NCI-H510A (cell line): ENCODE data around the gene PRLR.

Source experiments
- DNase-seq: peaks from one replicate; lab custom pipeline; 2025; lab: John Stamatoyannopoulos, UW

PRLR gene

DNA sequence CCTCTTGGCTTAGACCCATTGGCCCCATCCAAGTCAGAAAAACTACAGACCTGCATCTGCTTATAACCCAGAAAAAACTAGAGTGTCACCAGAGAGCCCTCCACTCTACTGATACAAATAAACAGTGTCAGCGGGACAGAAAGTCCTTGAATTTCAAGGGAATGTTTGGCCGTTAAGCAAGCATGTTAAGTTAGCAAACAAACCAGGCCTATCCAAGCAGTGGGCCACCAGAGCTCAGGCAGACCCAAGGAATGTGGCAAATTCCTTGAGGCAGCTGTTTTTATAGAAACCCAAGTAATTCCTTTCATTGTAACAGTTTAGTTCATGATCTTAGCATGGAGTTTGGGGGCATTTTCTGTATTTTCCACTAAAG, 70.9 kb downstream of the PRLR start:
- DNase-seq: no peak

DNA sequence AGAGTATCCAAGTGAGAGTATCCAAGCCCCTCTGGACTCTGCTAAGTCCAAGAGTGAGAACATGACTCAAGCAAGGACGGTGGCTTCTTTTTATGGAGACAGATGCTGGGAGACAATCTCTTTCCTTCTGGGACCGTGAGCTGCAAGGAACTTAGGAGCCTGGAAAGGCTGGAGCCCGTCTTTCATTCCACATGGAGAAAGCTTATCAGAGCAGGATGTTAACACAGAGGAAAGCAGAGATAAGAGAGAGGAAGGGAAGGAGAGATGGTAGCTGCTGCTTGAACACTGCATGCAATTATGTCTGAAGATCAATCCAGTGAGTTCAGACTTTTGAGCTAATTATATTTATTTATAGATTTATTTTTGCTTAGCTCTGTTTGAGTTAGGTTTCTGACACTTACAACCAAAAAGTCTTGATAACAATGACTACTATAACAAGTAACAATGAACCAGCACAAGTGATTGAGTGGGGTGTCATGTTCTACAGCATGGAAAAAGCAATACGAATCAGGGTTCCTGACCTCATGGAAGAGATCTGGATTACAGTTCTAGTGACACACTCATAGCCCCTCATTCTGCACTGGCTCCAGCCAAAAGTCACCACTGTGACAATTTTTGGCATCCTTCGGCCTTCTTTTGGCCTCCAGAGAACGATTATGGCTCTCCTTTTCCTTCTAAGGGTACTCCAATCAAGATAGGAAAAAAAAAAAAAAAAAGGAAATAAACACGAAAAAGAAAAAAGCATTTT, 71.5 kb downstream of the PRLR start:
- no peak for DNase-seq

DNA sequence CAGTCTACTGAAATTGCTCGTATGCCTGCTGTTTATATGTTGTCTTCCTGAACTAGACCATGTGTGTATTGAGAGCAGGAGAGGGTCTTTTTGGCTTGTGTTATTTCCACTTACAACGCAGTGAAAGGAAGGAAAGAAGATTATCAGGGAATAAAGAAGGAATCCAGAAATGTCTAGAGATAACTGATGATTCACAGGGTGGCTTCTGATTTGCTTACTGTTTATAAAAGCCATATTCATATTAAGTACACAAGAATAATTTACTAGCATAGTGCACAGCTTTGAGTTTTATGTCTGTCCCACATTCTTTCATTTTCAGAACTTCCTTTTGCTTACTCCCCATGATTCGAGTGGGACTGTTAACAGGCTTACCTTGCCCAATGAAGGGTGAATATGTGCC, 72.1 kb downstream of the PRLR start:
- no peak for DNase-seq

DNA sequence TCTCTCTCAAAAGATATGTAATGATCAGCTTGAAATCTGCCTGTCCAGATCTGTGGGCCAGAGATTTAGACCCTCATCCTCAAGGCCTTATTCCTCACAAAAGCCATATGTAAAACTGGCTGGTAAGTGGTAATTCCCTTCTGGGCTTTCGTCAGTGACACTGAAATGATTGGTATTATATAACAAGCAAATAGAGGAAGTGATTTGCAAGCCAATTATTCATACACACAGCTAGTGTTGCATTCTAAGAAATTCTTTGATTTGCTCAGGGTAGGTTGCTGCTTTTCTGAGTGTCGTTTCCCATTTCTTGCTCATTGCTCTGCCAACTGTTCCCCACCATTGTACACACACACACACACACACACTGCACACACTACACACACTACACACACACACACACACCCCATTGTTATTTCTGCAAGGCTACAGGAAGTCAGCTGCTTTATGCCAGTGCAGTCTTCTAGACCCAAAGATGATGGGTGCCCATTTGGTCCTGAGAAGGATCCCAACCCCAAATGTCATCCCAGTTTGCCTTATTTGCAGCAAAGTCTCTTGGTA, 76.8 kb downstream of the PRLR start:
- no peak for DNase-seq

DNA sequence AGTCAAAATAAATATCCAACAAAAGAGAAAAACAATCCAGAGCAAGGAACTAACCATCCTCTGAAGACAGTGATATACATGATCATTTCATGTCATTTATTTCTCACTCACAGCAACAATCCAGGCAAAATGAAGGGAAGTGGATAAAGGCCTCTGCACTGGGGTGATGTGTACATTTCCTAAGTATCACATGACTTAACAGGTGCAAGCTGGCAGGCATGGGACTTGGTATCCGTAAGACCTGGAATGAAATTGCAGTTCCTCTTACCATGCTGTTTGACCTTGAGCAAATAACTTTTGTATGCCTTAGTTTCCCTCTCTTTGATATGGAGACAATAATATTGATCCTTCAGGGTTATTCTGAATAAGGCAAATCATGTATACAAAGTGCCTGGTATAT, 77.6 kb downstream of the PRLR start:
- no peak for DNase-seq

DNA sequence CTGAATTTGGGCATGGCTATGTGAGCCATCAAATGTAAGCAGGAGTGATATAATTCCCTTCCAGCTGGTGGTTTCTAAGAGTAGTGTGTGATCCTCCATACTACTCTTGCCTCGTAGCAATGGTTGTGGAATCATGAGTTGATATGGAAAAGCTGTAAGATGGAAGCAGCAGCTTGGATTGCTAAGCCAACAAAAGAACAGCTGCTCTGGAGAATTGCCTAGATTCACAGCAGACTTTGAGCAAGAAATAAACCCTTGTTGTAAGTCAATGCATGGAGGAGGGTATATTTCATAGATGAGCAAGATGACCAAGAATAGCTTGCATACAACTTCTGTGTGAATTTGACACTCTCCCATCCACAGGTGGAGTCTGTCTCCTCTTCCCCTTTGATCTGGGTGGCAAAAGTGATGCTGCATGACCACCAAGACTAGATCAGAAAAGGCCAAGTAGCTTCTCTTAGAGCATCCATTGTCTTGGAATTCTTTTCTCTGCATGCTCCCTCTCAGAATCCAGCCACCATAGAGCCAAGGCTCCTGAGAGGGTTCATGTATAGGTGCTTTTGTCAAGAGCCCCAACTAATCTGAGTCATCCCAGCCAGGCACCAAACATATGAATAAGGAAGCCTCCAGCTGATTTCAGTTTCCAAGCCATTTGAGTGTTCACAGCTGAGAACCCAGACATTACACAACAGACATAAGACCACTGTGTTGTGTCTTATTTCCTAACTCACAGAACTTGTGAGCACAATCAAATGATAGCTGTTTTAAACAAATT, 79.0 kb downstream of the PRLR start:
- DNase-seq: no peak

DNA sequence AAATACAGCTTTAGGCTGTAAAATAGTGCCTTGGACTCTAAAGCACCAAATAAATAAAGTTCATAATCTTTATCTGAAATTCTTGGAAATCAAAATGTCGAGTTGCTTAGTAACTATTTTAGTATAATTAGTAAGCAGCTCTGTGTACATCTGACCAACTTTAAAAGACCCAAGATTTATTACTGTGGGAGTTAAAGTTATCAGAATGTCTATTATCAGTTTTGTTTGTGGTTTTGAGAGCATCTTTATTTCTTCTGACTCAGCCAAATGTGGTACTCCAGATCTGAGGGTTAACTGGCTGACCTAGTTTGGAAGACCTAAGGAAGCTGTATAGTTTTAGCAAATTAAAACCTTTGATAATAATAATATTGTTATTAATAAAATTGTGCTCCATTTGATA, 81.2 kb downstream of the PRLR start:
- DNase-seq: no peak

DNA sequence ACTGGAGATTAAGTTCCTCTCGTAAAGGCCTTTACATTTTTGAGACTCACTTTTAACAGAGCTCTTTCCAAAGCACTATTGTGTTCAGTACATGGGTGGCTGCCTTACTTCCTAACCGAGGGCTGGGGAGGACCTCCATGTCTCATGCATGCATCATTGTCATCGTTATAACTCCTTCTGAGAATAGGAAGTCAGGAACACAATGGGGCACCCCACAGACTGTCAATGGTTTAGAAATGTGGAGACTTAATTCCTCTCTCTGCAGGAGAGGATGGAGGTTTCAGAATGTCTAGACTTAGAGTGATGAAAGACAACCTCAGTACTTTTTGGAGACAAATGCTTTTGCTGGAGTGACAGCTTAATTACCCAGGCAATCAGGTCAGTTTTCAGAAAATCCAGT, 83.9 kb downstream of the PRLR start:
- no peak for DNase-seq

DNA sequence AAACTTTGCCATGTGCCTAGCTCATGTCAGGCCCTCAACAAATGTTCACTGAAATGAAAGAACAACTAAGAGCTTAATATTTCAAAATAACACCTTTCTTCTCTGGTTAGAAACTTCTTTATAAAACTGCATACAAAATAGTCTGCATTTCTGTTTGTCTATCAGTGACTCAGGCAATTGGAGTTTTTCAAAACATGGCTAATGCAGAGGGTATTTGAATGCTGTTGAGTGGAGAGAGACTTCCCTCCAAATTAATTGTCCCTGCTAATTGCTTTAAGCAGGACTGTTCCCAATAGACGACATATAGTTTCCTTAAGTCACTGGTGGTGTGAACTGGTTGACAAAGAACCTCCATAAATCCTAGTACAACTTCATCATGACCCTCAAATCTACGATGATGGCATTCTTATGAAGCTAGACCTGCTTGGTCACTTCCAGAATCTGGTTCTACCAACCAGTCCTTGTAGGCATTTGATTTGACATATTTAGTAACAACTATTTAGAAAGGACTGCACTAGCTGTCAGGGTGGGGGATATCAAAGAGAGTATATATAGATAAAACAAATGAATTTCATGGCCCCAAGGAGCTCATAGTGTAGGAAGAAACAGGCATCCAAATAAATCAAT, 84.5 kb downstream of the PRLR start:
- no peak for DNase-seq

DNA sequence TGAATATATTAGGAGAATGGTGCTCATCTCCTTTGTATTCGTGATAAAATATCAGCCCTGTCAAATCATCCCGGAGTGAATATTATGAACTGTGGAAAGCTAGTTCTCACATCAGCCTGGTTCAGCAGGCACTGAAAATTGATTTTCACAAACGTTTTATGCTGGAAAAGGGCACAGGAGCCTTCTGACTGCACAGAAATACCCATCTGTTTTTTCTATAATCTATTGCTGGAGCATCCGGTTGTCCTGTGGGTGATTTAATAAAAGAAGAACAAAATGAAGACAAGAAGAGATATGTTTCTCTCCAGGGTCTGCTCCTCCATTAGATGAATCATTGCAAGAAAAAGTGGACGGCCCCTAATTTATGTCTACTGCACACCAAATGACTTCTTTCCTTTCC, 85.3 kb downstream of the PRLR start:
- DNase-seq: no peak

DNA sequence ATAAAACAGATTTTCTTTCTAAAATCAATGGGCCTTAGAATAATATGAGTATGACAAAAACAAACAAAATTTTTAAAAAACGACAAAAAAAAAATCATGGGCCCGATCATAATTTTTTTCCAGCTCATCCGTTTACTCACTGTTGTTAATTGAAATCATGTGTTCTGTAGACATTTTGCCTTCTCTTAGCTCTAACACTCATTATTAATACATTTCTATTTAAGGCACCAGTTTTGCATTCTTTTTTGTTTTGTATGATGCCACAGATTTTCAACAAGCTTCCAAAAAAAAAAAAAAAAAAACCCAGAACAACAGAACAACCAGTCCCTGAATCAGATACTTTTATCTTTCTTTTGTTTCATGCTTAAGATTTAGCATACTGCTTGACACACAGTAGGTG, 86.4 kb downstream of the PRLR start:
- DNase-seq: no peak

DNA sequence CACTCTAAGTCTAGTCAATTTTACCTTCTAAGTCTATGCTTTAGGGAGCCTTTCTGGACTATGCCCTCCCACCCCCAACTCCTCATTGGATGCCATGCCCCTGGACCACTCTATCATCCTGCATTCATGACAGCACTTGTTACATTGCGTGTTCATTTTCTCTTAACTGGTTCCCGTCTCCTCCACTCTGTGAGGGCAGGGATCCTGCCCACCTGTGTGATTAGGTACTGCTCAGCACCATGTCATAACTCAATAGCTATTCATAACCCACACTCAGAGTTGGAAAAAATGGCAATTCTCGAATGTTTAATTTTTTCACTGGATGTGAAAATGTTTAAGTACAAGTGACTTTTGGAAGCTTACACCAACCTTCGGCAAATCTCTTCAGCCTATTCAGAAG, 88.5 kb downstream of the PRLR start:
- DNase-seq: no peak

DNA sequence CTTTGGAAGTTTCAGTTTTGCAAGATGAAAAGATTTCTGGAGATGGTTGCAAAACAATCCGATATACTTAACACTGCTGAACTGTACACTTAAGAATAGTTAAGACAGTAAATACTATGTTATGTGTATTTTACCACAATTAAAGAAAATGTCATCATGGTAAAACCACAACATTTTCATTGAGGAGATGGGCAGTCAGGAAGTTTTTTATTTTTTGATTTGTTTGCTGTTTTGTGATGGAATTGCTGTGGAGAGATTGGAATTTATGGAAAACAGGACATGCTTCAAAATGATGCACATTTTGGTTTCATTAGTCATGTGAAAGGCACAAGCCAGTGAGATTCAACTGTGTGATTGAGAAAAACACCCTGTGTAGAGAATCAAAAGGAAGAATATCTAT, 92.1 kb downstream of the PRLR start:
- no peak for DNase-seq

DNA sequence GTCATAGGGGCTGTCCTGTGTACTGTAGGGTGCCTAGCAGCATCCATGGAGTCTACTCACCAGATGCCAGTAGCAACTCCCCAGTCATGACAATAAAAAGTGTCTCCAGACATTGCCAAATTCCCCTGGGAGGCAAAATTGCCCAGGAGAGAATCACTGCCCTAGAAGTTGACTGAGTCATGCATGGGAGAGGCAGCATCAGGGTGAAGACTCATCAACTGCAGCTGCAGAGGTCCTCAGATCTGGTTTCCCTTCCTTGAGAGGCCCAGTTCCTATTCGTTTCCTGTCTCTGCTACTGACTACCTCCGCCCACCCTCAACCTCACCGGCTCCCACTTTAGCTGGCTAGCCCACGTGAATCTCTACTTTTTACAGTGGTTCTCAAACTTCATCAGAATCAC, 93.9 kb downstream of the PRLR start:
- no peak for DNase-seq

DNA sequence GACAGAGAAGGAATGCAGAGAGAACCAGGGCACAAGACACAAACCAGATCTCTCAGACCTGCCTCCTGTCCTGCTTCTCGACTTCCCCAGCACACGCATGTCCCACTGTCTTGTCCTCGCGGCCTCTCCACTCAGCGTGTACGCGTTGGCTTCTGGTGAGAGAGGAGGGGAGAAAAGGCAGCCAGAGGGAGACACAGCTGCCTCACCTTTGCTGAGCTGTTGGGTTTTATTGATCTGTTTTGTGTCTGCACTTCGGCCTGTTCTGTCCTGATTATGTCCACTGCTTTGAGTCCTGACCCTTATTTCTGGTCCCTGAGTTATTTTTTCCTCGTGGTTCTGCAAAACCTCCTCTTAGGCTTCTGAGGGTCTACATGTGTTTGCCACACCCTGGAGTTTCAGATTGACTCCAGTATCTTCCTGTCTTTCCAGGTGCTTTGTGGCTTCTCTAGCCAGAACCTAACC, 95.0 kb downstream of the PRLR start:
- no peak for DNase-seq

DNA sequence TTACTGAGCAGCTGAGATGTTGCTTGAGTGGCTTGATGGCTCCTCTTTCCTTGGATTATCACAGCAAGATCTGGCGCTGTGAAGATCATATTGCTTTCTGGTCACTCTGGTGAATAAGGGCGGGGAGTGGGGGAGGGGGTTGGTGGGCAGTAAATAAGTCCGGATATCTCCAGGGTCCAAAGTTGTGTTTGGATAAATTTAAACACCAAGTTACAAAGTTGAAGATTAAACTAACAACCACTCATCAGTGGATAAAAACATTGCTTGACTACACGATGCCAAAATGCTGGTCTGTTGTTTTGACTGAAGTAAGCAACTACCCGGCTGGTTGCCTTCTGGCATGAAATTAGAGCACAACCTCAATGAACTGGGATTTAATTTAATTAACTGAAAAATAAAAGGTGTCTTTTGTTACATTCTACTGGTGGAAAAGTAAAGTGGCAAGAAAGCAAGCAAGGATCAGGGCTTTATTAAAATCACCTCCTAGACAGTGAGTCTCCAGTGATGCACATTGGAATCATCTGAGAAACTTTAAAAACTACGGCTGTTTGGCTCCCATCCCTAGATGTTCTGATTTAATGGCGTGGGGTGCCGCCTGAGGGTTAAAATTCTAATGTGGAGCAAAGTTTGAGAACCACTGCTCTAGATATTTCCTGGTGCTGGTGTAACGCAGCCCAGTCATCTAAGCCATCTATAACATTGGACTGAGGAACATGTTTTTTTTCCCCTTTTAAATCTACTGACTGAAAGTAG, 95.8 kb downstream of the PRLR start:
- no peak for DNase-seq

DNA sequence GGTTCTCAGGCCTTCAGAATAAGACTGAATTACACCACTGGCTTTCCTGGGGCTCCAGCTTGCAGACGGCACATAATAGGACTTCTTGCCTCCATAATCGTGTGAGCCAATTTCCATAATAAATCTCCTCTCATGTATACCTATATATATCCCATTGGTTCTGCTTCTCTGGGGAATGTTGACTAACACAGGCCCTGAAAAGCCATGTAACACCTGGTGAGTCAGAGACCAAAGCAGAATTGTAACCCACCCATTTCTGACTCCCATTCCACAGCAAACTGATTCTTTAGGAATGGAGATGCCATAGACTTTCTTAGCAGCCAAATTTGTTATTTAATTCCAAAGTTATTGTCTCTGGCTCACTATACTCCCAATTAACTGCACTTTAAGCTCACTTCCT, 97.1 kb downstream of the PRLR start:
- no peak for DNase-seq

DNA sequence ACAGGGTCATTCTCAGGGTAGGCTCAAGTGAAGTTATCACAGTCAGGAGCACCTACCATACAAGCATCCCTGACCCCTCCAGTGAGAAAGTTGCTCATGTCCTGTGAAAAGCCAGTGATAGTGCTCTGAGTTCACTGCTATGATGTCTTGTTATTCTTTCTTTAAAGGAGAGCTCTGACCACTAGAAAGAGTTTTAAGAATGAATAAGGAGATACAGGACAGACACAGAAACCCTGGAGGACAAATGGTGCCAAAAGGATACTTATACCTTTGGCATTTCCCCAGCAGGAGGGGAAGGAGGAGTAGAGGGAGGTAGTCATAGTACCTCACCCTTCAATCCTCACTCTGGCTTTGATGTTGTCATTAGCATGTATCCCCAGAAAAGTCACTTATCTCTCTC, 98.6 kb downstream of the PRLR start:
- DNase-seq: no peak

DNA sequence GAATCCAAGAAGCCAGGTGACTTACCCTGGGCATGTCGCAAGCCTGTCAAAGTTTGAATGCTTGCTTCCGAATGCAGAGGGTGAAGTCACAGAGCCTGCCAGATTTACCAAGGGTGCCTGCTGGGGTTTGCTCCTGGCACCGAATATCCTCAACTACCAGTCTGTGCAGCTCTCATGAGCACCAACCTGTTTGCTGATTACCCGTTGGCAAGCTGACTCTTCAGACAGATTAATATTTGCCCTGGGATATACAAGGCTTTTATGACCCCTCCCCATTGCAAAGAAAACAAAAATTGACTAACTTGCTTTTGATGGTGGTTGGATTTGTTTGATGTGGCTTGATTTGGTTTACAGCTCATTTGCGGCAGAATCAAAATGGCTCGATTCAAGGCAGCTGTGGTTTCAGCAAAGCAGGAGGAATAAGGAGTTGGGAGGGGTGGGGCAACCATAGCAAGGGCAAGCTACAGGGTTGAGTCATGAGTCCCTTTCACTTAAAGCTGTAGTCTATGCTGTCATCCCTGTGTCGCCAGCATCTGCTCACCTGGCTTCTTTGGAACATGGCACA, 100.3 kb downstream of the PRLR start:
- no peak for DNase-seq

DNA sequence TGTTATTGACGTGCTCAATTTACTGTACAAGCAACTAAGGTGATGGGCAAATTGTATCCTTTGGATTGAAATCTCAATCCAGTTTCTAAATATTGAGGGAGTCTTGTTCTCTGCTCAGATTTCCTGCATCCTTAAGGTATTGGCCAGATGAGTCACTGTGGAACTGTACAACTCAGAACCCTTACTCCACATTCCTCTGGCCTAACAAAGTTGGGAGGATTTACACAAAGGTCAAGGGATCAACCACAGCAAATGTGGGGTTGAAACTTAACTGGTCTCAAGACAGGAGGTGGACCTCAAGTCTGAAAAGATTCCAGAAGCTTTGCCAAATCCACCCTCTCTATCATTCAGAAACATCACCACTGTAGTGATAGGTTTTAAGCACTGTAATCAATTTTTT, 101.0 kb downstream of the PRLR start:
- DNase-seq: no peak

DNA sequence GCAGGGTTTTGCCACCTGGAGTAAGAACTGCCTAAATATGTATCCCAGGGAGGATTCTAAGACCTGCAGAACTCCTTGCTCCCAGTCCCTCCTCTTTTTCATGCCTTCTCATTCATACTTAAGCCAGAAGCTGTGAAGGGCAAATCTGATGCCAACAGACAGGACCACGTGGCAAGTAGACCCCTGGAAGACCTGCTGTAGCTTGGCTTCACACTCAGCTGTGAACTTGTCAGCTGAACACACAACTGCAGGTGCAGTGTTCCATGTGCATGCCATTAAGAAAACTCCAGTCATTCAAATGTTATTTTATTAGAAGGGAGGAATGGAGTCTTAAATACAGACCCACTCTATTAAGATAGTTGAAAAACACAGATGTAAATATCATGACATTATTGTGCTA, 103.3 kb downstream of the PRLR start:
- DNase-seq: no peak

DNA sequence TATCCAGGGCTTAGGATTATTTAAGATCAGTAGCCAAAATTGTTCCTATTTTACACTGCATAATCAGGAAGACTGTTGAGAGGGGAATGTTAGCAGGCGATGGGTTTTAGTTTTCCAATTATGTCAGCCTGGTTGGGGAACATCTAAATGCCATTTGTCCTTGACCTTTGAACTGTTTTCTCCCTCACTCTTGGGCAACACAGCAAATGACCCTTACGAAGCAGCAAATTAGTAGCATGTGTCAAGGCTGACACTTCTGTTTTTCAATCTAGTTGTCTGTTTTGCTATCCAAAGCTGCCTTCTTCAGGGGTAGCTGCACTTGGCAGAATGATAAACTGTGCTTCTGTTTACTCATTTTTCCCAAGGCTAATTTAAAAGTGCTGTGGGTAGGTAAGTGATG, 104.5 kb downstream of the PRLR start:
- no peak for DNase-seq
